Fibroblast of the aortic adventitia (primary cell): Measurements from ENCODE around the gene FLT3. TPM values are rescaled to one million over a fixed set of nuclear protein-coding genes. Genes with fewer than 3 reads are reported as not detected.
"Not testable (repeated sequence)": the region's sequence is repeated elsewhere in the genome, so short reads cannot be mapped to it uniquely, and the experiment has no call there.

Source experiments
- DNase-seq: peaks from one replicate; pipeline ENCODE4 v3.0.0-alpha.2; 2010; ENCODE audit warnings: low read depth
- H3K4me3 ChIP-seq: 2 replicates; pipeline ENCODE4 v1.5.1; 2011; ENCODE audit warnings: low read depth, mild to moderate bottlenecking, control low read depth, low read length, moderate library complexity
- total RNA-seq: library from RNA; depleted of rRNA; stranded (reverse); fragments of >200 nt; gene quantifications from 2 replicates; pipeline ENCODE4 v1.2.3, GENCODE V29; 2012; ENCODE audit warnings: low replicate concordance
- TF ChIP-seq, protein P1 (sequence below): IDR thresholded peaks from 2 replicates; pipeline ENCODE4 v1.5.1; 2011; ENCODE audit warnings: mild to moderate bottlenecking, low read length, control low read depth, inconsistent platforms; ENCODE audit not compliant: insufficient read depth

Gene FLT3
- total RNA-seq, 1 donor: not detected

- H3K4me3 ChIP-seq: no peak overlapping the region
- TF ChIP-seq, protein P1, sequence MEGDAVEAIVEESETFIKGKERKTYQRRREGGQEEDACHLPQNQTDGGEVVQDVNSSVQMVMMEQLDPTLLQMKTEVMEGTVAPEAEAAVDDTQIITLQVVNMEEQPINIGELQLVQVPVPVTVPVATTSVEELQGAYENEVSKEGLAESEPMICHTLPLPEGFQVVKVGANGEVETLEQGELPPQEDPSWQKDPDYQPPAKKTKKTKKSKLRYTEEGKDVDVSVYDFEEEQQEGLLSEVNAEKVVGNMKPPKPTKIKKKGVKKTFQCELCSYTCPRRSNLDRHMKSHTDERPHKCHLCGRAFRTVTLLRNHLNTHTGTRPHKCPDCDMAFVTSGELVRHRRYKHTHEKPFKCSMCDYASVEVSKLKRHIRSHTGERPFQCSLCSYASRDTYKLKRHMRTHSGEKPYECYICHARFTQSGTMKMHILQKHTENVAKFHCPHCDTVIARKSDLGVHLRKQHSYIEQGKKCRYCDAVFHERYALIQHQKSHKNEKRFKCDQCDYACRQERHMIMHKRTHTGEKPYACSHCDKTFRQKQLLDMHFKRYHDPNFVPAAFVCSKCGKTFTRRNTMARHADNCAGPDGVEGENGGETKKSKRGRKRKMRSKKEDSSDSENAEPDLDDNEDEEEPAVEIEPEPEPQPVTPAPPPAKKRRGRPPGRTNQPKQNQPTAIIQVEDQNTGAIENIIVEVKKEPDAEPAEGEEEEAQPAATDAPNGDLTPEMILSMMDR: no peak
- DNase-seq: no peak
Observed at GRCh38 chr13:28035146-28035782, 65.1 kb downstream of the FLT3 start.

GRCh38 chr13:28033894-28034655, 66.3 kb downstream of the FLT3 start:
- no peak for DNase-seq
- TF ChIP-seq, protein P1: no peak
- no peak overlapping the region for H3K4me3 ChIP-seq

DNA sequence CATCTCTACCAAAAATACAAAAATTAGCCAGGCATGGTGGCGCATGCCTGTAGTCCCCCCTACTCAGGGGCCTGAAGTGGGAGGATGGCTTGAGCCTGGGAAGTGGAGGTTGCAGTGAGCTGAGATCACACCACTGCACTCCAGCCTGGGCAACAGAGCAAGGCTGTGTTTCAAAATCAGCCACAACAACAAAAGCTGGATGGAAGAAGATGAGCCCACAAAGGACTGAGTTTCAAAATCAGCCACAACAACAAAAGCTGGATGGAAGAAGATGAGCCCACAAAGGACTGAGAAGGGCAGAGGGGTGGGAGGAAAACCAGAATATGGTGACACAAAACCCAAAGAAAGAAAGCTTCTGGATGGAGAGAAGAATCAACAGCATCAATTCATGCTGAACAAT, 67.9 kb downstream of the FLT3 start:
- DNase-seq, H3K4me3 ChIP-seq: not testable (repeated sequence)

GRCh38 chr13:28031896-28032288, 68.5 kb downstream of the FLT3 start:
- no peak for DNase-seq
- H3K4me3 ChIP-seq: no peak overlapping the region
- TF ChIP-seq, protein P1: no peak

DNA sequence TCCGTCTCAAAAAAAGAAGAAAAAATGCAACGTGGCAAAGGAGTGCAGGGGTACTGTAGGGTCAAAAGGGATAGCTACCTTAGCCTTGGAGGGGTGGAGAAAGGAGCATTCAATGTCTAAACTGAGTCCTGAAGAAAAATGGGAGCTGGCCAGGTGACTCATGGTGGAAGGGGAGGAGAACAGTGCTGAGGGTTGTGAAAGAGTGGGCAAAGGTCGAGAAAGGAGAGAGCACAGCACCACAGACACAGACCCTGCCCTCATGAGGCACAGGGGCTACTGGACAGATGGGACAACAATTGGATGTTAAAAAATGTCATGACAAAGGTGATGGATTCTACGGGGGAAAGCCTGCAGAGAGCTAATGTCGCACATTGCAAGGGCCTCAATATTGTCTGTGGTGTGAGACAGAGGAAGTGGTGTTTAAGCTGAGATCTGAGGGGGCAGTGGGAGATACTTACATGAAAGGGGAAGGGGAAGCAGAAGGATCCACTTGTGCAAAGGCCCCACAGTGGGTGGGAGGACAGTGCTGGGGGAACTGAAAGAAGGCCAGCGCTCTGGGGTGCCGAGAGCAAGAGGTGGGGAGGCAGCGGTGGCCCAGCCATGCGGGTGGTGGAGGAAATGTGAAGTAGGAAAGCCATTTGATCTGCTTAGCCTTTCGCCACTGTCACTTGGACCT, 69.0 kb downstream of the FLT3 start:
- no peak overlapping the region for H3K4me3 ChIP-seq
- TF ChIP-seq, protein P1: no peak
- no peak for DNase-seq

GRCh38 chr13:28027607-28028364, 72.6 kb downstream of the FLT3 start:
- H3K4me3 ChIP-seq: no peak overlapping the region
- DNase-seq: no peak
- TF ChIP-seq, protein P1: no peak
